ENCODE data around the gene CELF2.
A peak's percentile ranks its signal among the peaks of the same experiment; 100 is the strongest.

CELF2 gene

DNA sequence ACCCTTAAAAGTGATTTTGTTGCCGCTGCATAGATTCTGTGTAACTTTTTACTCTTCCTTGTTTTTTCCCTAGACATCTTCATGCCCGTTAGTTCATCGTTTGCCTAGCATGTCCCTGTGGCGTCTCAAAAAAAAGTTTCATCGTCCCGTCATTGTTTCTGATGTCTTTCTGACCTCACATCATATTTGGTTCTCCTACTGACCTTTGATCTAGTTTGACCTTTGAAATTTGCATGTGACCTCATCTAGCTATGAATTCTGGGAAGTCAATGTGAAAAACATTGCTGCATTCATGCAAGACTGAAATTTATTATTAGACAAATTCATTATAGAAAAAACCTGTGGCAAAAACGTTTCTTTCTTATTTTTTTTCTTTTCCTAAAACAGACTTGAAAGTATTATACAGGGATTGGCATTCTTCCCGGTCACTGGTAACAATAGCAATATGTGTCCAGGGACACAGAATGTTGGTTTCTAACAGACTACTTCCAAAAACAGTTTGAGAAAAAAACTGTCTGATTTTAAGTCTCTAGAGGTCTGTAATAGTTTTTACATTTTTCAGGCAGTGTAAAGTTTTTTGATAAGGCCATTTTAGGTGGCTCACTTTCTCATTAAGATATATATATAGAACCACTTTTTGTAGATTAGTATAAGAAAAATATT, 312.8 kb downstream of the CELF2 start:
- TF ChIP-seq, protein P1, sequence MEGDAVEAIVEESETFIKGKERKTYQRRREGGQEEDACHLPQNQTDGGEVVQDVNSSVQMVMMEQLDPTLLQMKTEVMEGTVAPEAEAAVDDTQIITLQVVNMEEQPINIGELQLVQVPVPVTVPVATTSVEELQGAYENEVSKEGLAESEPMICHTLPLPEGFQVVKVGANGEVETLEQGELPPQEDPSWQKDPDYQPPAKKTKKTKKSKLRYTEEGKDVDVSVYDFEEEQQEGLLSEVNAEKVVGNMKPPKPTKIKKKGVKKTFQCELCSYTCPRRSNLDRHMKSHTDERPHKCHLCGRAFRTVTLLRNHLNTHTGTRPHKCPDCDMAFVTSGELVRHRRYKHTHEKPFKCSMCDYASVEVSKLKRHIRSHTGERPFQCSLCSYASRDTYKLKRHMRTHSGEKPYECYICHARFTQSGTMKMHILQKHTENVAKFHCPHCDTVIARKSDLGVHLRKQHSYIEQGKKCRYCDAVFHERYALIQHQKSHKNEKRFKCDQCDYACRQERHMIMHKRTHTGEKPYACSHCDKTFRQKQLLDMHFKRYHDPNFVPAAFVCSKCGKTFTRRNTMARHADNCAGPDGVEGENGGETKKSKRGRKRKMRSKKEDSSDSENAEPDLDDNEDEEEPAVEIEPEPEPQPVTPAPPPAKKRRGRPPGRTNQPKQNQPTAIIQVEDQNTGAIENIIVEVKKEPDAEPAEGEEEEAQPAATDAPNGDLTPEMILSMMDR (IDR thresholded peaks at IDR 0.05; ENCODE audit: low read length, missing control alignments): no peak
- no peak overlapping the region for H3K4me3 ChIP-seq (replicated peaks; ENCODE audit: low read depth, low read length)
- peak; percentile 84 for DNase-seq (ENCODE audit: low read depth)

DNA sequence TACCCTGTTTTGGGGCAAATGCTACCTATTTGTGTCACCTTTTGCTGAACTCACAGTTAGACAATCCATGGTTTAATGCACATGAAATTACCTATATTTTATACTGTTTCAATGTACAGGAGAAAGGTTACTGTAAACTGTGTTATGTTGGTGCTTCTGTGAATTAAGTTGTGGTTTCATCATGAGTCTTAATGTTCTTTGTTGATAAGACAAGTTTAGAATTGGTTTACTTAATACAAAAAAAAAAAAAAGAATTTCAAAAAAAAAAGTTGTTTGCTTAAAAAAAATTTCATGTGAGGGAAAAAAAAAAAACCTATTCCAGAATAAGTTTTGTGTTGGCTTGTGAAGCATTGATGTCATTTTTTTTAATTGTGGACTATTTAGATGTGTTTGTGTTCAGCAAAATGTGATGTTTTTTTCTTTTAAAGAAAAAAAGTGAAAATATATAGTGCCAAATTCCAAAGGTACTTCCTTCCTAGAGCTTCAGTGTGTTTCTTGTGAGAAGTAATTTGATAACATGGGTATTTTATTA, 313.4 kb downstream of the CELF2 start:
- peak; percentile 3 for DNase-seq (ENCODE audit: low read depth)
- H3K4me3 ChIP-seq (replicated peaks; ENCODE audit: low read depth, low read length): no peak overlapping the region
- TF ChIP-seq, protein P1 (IDR thresholded peaks at IDR 0.05; ENCODE audit: low read length, missing control alignments): no peak

DNA sequence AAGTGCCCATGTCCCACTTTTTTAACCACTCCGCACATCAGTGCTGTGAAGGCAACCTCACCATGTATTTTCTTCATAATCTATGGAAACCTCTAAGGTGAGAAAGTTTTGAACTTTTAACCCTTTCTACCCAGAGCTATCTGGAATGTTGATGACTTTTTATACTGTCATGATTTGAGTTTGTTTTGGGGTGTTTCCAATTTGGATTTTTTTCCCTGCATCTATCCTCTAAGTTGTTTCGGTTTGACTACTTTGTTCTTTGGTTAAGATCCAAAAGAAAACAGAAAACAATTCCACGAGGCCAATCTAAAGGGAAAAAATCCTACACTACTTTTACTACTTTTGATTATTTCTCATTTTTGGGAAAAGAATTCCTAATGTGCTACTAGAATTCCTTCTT, 314.1 kb downstream of the CELF2 start:
- no peak overlapping the region for H3K4me3 ChIP-seq (replicated peaks; ENCODE audit: low read depth, low read length)
- TF ChIP-seq, protein P1 (IDR thresholded peaks at IDR 0.05; ENCODE audit: low read length, missing control alignments): no peak
- peak; percentile 44 for DNase-seq (ENCODE audit: low read depth)

DNA sequence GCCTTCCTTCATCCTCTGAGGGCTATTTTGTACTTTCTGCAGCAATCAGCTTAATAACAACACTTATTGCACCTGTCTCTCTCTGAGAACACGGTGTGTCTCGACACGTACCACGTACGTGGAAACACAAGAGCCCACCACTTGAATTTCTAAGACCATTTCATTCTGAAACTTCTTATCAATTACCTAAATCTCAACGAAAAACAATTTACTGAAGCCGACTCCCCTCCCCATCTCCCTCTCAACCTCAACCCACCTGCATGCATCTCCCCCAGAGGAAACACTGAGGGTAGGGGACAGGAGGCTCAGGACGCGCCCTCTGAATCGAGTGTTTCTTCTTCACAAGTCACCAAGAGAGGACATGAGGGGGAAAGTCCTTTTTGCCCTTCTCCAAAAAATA, 315.2 kb downstream of the CELF2 start:
- no peak overlapping the region for H3K4me3 ChIP-seq (replicated peaks; ENCODE audit: low read depth, low read length)
- DNase-seq (ENCODE audit: low read depth): no peak
- TF ChIP-seq, protein P1 (IDR thresholded peaks at IDR 0.05; ENCODE audit: low read length, missing control alignments): no peak

DNA sequence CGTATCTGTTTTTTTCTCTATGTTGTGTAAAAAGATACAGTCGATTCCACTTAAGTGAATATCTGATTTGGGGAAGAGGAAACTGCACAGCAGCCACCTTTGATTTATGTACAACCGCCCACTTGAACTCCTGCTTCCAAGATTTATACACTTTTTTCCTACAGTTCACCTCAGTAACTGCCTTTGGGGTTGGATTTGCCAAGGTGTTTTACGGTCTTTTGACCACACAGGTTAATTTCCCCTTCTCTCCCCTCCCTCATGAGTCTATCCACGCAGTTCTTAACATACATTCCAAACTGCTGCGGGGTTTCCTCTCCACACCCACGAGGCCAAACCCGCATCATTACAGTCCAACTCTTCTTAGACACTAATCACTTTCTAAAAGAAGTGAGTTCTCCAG, 316.8 kb downstream of the CELF2 start:
- H3K4me3 ChIP-seq (replicated peaks; ENCODE audit: low read depth, low read length): no peak overlapping the region
- TF ChIP-seq, protein P1 (IDR thresholded peaks at IDR 0.05; ENCODE audit: low read length, missing control alignments): no peak
- no peak for DNase-seq (ENCODE audit: low read depth)

DNA sequence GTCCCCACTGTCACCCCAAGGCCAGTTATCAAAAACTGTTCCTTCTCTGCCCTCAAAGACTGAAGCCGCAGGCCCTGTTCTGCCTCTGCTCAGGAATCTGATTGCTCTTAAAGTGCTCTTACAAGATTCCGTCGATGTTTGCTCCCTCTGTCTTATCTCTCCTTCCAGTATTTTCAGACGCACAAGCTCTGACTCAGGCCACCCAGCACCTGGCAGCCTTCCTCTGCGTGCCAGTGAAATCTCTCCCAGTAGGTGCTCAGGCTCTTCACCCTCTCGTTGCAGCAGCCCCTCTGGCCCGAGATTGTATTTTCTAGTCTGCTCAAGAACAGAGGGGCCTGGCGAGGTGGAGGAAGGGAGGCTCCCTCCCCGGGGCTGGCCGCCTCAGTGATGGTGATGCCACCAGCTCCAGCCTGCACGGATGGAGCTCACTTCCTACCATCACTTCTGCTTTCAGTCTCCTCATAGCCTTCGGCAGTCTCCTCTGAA, 317.5 kb downstream of the CELF2 start:
- peak; percentile 72 for DNase-seq (ENCODE audit: low read depth)
- TF ChIP-seq, protein P1 (IDR thresholded peaks at IDR 0.05; ENCODE audit: low read length, missing control alignments): no peak
- no peak overlapping the region for H3K4me3 ChIP-seq (replicated peaks; ENCODE audit: low read depth, low read length)
